SK-N-SH (cell line): ENCODE measurements around the gene ATG7. TPM values are rescaled to one million over a fixed set of nuclear protein-coding genes. Genes with fewer than 3 reads are reported as not detected.

Experiments used
- CTCF ChIA-PET: fragments of 300-600, 350-600 bp; formaldehyde crosslinking; extraction: SDS; loops from one replicate; lab custom pipeline; 2021; lab: Yijun Ruan, JAX
- POLR2A ChIA-PET: fragments of 350-600 bp; sonication (Branson Sonifier 250); formaldehyde crosslinking; extraction: SDS; loops from one replicate; lab custom pipeline; 2020; ENCODE audit warnings: antibody characterized with exemption, inconsistent platforms; lab: Yijun Ruan, JAX
- DNase-seq: peaks from one replicate; pipeline ENCODE4 v3.0.0; 2012
- H2AFZ ChIP-seq: fragments of 200-600 bp; sonication (generic); 2 replicates; pipeline ENCODE4 v1.8.1; 2016; ENCODE audit warnings: antibody characterized with exemption, mild to moderate bottlenecking, low read depth
- H3F3A ChIP-seq: fragments of 200-600 bp; sonication (generic); replicated peaks from 2 replicates; pipeline ENCODE3; 2016; ENCODE audit warnings: antibody characterized with exemption, mild to moderate bottlenecking; ENCODE audit not compliant: insufficient read depth
- H3K27ac ChIP-seq, 2 experiments: fragments of 200-500 bp in 1 of 2; fragments of 200-600 bp in 1 of 2; sonication (Bioruptor generic) in 1 of 2; sonication (generic), shearing (Covaris generic) in 1 of 2; 2 replicates each; pipeline versions ENCODE4 v1.5.1 to v1.6.1; 2014 to 2016; ENCODE audit warnings: low read depth in 2 of 2, inconsistent platforms in 1 of 2, low read length in 1 of 2, mild to moderate bottlenecking in 1 of 2, mixed read lengths in 1 of 2
- H3K27me3 ChIP-seq: fragments of 200-600 bp; sonication (generic), shearing (Covaris generic); 2 replicates; pipeline ENCODE4 v1.6.1; 2016; ENCODE audit warnings: mixed run types; ENCODE audit not compliant: insufficient read depth
- H3K36me3 ChIP-seq, 2 experiments: fragments of 200-500 bp in 1 of 2; fragments of 200-600 bp in 1 of 2; sonication (Bioruptor generic) in 1 of 2; sonication (generic) in 1 of 2; replicated peaks in 1 of 2; 2 replicates each; pipeline versions ENCODE3 to v1.5.1; 2014 to 2016; ENCODE audit warnings: low read length in 1 of 2, mild to moderate bottlenecking in 1 of 2; ENCODE audit not compliant: insufficient read depth in 2 of 2, control insufficient read depth in 1 of 2
- H3K4me1 ChIP-seq, 2 experiments: fragments of 200-500 bp in 1 of 2; fragments of 200-600 bp in 1 of 2; sonication (Bioruptor generic) in 1 of 2; sonication (generic), shearing (Covaris generic) in 1 of 2; 2 replicates each; pipeline versions ENCODE4 v1.5.1 to v1.6.1; 2014 to 2016; ENCODE audit warnings: low read depth in 1 of 2, low read length in 1 of 2, mixed run types in 1 of 2; ENCODE audit not compliant: insufficient read depth in 2 of 2, control insufficient read depth in 1 of 2
- H3K4me2 ChIP-seq: fragments of 200-600 bp; sonication (generic), shearing (Covaris generic); 2 replicates; pipeline ENCODE4 v1.6.1; 2017; ENCODE audit warnings: mixed run types
- H3K4me3 ChIP-seq, 2 experiments: fragments of 200-500 bp in 1 of 2; fragments of 200-600 bp in 1 of 2; sonication (Bioruptor generic) in 1 of 2; sonication (generic), shearing (Covaris generic) in 1 of 2; 2 replicates each; pipeline versions ENCODE4 v1.5.1 to v1.8.1; 2014 to 2016; ENCODE audit warnings: low read depth in 2 of 2, inconsistent platforms in 1 of 2, low read length in 1 of 2, mild to moderate bottlenecking in 1 of 2, mixed read lengths in 1 of 2, moderate library complexity in 1 of 2
- H3K79me2 ChIP-seq: fragments of 200-600 bp; sonication (generic); 2 replicates; pipeline ENCODE4 v1.8.1; 2017; ENCODE audit warnings: mild to moderate bottlenecking; ENCODE audit not compliant: insufficient read depth
- H3K9ac ChIP-seq: fragments of 200-600 bp; sonication (generic); 2 replicates; pipeline ENCODE4 v1.6.1; 2017; ENCODE audit warnings: mixed run types
- H3K9me2 ChIP-seq: fragments of 200-600 bp; sonication (generic); 2 replicates; pipeline ENCODE4 v1.6.1; 2017; ENCODE audit warnings: mixed run types
- H3K9me3 ChIP-seq: fragments of 200-600 bp; sonication (generic); 2 replicates; pipeline ENCODE4 v1.6.1; 2017; ENCODE audit warnings: mixed run types, mild to moderate bottlenecking, moderate library complexity
- H4K20me1 ChIP-seq: fragments of 200-600 bp; sonication (generic); 2 replicates; pipeline ENCODE4 v1.6.1; 2017; ENCODE audit warnings: mild to moderate bottlenecking, mixed run types; ENCODE audit not compliant: insufficient read depth
- CHD2 ChIP-seq: fragments of 150-350 bp; IDR thresholded peaks from 2 replicates; pipeline ENCODE4 v1.6.1; 2018; ENCODE audit warnings: low read length; ENCODE audit not compliant: partially characterized antibody
- GABPA ChIP-seq: IDR thresholded peaks from 2 replicates; pipeline ENCODE4 v1.4.0; 2012; ENCODE audit warnings: low read depth, mild to moderate bottlenecking
- JUND ChIP-seq: IDR thresholded peaks from 2 replicates; pipeline ENCODE4 v1.4.0; 2012
- MAX ChIP-seq: IDR thresholded peaks from 2 replicates; pipeline ENCODE4 v1.4.0; 2012; ENCODE audit warnings: low read depth
- PBX3 ChIP-seq: IDR thresholded peaks from 2 replicates; pipeline ENCODE4; 2012
- RFX5 ChIP-seq: IDR thresholded peaks from 2 replicates; pipeline ENCODE4 v1.6.1; 2012; ENCODE audit warnings: mild to moderate bottlenecking, improper control_type of control experiment, low read length
- RXRA ChIP-seq: IDR thresholded peaks from 2 replicates; pipeline ENCODE4 v1.4.0; 2012; ENCODE audit warnings: low read depth, mild to moderate bottlenecking, borderline replicate concordance
- SIN3A ChIP-seq: IDR thresholded peaks from 2 replicates; pipeline ENCODE4 v1.6.1; 2012; ENCODE audit warnings: low read depth, mild to moderate bottlenecking, low read length, moderate library complexity, borderline replicate concordance
- SMC3 ChIP-seq: IDR thresholded peaks from 2 replicates; pipeline ENCODE4 v1.6.1; 2012; ENCODE audit warnings: low read depth, low read length, improper control_type of control experiment
- TAF1 ChIP-seq: IDR thresholded peaks from 2 replicates; pipeline ENCODE4 v1.6.1; 2012; ENCODE audit warnings: low read depth, mild to moderate bottlenecking, low read length, moderate library complexity, borderline replicate concordance
- TCF12 ChIP-seq: IDR thresholded peaks from 2 replicates; pipeline ENCODE4 v1.4.0; 2012
- USF2 ChIP-seq: fragments of 150-350 bp; IDR thresholded peaks from 2 replicates; pipeline ENCODE4 v1.6.1; 2017; ENCODE audit warnings: antibody characterized with exemption, low read length, low read depth, borderline replicate concordance
- ZBTB33 ChIP-seq: IDR thresholded peaks from 2 replicates; pipeline ENCODE4 v1.4.0; 2012; ENCODE audit warnings: low read depth, borderline replicate concordance
- WGBS: methylation state at CpG from one replicate; pipeline ENCODE4 v1.1.6; 2017; ENCODE audit warnings: low lambda C conversion rate; 5-methylcytosine and 5-hydroxymethylcytosine counted together
- polyA plus RNA-seq, 3 experiments: library from polyadenylated mRNA; depleted of rRNA; stranded (reverse); fragments of >200 nt; gene quantifications; 2 replicates each; pipeline ENCODE4 v1.2.3, GENCODE V29; 2012

ATG7 gene
- polyA plus RNA-seq, 1 of the 3 experiments (the other 2 are of a cell fraction): 29.5 TPM

- TF ChIP-seq SIN3A (no peak), RXRA (peak; percentile 40; the same call in 1 of the 2 replicates), RFX5 (no peak), SMC3 (peak; percentile 6; the same call in 1 of the 2 replicates), GABPA (no peak), MAX (peak; percentile 76; the same call in 1 of the 2 replicates), TAF1 (no peak), CHD2 (no peak), ZBTB33 (no peak)
Observed at GRCh38 chr3:11591391-11592282, 319.4 kb downstream of the ATG7 start (continued).

GRCh38 chr3:11592445-11593298, 320.5 kb downstream of the ATG7 start:
- no peak overlapping the region for H3K4me3 ChIP-seq
- no peak for DNase-seq
- peaks cover 39 to 41% of the 10 kb centered on the region in 2 experiments for H3K4me1 ChIP-seq
- peaks cover 8 to 18% of the 10 kb centered on the region in 2 experiments for H3K36me3 ChIP-seq
- H3K79me2 ChIP-seq: peaks cover 96% of the 10 kb centered on the region
- TF ChIP-seq SMC3: no peak
- peak; percentile 23; the same call in 1 of the 2 replicates for TF ChIP-seq JUND
- TF ChIP-seq PBX3: peak; percentile 7; the same call in 1 of the 2 replicates
- TF ChIP-seq USF2: no peak
- TF ChIP-seq TCF12: 0 out of 2 replicates have a peak, but pooled peaks have one; percentile 1
- H3K9me2 ChIP-seq: no peaks in the 10 kb centered on the region
- no peaks in the 10 kb centered on the region for H3K27me3 ChIP-seq
- H3K4me2 ChIP-seq: peak overlapping the region; percentile 7
- H2AFZ ChIP-seq: no peak overlapping the region
- no peaks in the 10 kb centered on the region for H3F3A ChIP-seq
- H3K27ac ChIP-seq: peak overlapping the region; percentile 28 to 75
- H3K9me3 ChIP-seq: no peaks in the 10 kb centered on the region
- H3K9ac ChIP-seq: 0 out of 2 replicates have a peak overlapping the region, but pooled peaks have one; percentile 3
- ChIA-PET CTCF (interaction anchor here (0.9 to 1.2 kb wide), 3 partner anchors 9 to 38 kb away, joined by 3 to 4 read pairs (median 3); no protein-coding TSS in a partner anchor), POLR2A (no interaction called here)
- peaks cover 76% of the 10 kb centered on the region for H4K20me1 ChIP-seq
- WGBS: 83% methylated on average over 9 of the region's 14 CpGs
